Spleen (tissue), 11 donors: ENCODE data around the gene OTOS. TPM values are rescaled to one million over a fixed set of nuclear protein-coding genes. Genes with fewer than 3 reads are reported as not detected.

Experiments used
- DNase-seq: peaks from one replicate; pipeline ENCODE4 v3.0.0-alpha.2; 2020
- H3K27ac ChIP-seq, 8 donors: fragments of 200-600 bp; sonication (generic) in 7 of 8; 1 replicate in 4 of 8; 2 replicates in 4 of 8; pipeline versions ENCODE4 v1.5.0 to v1.8.0; 2016 to 2021; ENCODE audit warnings: inconsistent platforms in 4 of 8, mild to moderate bottlenecking in 4 of 8, moderate library complexity in 1 of 8
- H3K27me3 ChIP-seq, 7 donors: fragments of 200-600 bp; sonication (generic) in 6 of 7; replicated peaks in 1 of 7; 1 replicate in 4 of 7; 2 replicates in 3 of 7; pipeline versions ENCODE4 v1.5.0 to v1.8.0; 2016 to 2021; ENCODE audit warnings: inconsistent platforms in 3 of 7, mild to moderate bottlenecking in 1 of 7
- H3K36me3 ChIP-seq, 6 donors: fragments of 200-600 bp; sonication (generic) in 5 of 6; 1 replicate in 4 of 6; 2 replicates in 2 of 6; pipeline versions ENCODE4 v1.5.0 to v1.8.0; 2016 to 2021; ENCODE audit warnings: inconsistent platforms in 2 of 6
- H3K4me1 ChIP-seq, 6 donors: fragments of 200-600 bp; sonication (generic) in 5 of 6; 1 replicate in 3 of 6; 2 replicates in 3 of 6; pipeline versions ENCODE4 v1.5.0 to v1.8.0; 2016 to 2021; ENCODE audit warnings: inconsistent platforms in 3 of 6
- H3K4me3 ChIP-seq, 8 donors: fragments of 200-600 bp; sonication (generic) in 7 of 8; 1 replicate in 4 of 8; 2 replicates in 4 of 8; pipeline versions ENCODE4 v1.5.0 to v1.8.0; 2016 to 2021; ENCODE audit warnings: inconsistent platforms in 4 of 8, mild to moderate bottlenecking in 4 of 8, moderate library complexity in 2 of 8
- H3K9me3 ChIP-seq, 8 donors: fragments of 200-600 bp; sonication (generic) in 7 of 8; 1 replicate in 4 of 8; 2 replicates in 4 of 8; pipeline versions ENCODE4 v1.5.0 to v1.8.0; 2016 to 2021; ENCODE audit warnings: inconsistent platforms in 4 of 8
- POLR2A ChIP-seq, 3 donors: fragments of 450-650 bp; IDR thresholded peaks; one replicate each; pipeline ENCODE4 v1.5.1; 2017; ENCODE audit warnings: antibody characterized with exemption in 3 of 3, mild to moderate bottlenecking in 1 of 3
- POLR2AphosphoS5 ChIP-seq, 3 donors: sonication (generic); formaldehyde crosslinking; IDR thresholded peaks; one replicate each; pipeline ENCODE4 v1.5.1; 2017; ENCODE audit warnings: antibody characterized with exemption in 3 of 3
- WGBS, 5 donors: extraction: QIAGEN DNeasy Blood & Tissue Kit in 3 of 5; methylation state at CpG; one replicate each; pipeline versions ENCODE4 v1.1.5 to v1.1.7; 2013 to 2018; 5-methylcytosine and 5-hydroxymethylcytosine counted together
- intact Hi-C: fragments of 100-400 bp; cut with DNase I; formaldehyde crosslinking; loops from one replicate; pipeline ENCODE4 v1.15.0; 2023; ENCODE audit warnings: low total_unique reads
- polyA plus RNA-seq, 3 donors: library from polyadenylated mRNA; stranded (reverse); fragments of 200-250 nt; gene quantifications; one replicate each; pipeline ENCODE4 v1.2.1, GENCODE V29; 2013
- total RNA-seq, 7 donors: library from RNA; depleted of rRNA in 3 of 7; stranded (reverse); fragments of >200 nt in 3 of 7; fragmentation: NEBNext Ultra II Directional in 4 of 7; extraction: Animal tissue kit (Norgen Biotek cat#: 25700) in 4 of 7; gene quantifications; one replicate each; pipeline versions ENCODE4 v1.1.0 to v1.2.1, GENCODE V29; 2016 to 2021
- TF ChIP-seq, protein P1 (sequence below), 11 experiments: fragments of 200-600 bp in 7 of 11; fragments of 450-650 bp in 4 of 11; sonication (generic) in 4 of 11; IDR thresholded peaks in 8 of 11; conservative IDR thresholded peaks in 3 of 11; 1 replicate in 7 of 11; 2 replicates in 4 of 11; pipeline versions ENCODE4 v1.4.0 to v1.8.0; 2016 to 2021; ENCODE audit warnings: antibody characterized with exemption in 11 of 11, inconsistent platforms in 4 of 11, mild to moderate bottlenecking in 1 of 11
- donor health status: healthy with polysubstance abuse.
- donor health status: DM: no; HTN: no; CAD: no; lungs with moderate emphysema.
- donor health status: DM: no; HTN: no; CAD: no.
- donor health status: Bipolar disorder and iron deficiency.
- donor health status: healthy.
- donor health status: DM: no; HTN: no; CAD: no.
- donor health status: DM: yes; HTN: yes; CAD: no.

The OTOS gene
- total and polyA plus RNA-seq, 10 donors: not detected

DNA sequence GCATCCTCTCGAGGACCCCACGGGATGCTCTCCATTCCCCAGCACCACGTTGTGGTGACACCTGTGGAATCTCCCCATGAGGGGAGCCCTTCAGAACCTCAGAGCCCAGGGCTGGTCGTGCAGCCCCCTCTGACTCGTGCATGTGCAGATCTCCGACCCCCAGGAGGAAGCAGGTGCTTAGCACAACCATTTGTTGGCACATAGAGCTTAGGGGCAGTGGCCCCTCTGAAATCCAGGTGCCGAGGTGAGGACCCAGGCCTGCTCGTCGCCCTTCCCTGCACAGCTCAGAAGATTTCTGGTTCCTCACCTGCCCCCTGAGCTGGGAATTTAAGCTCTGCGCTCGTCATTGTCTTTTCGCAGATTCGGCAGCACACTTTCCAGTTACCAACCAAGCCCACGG, 1.3 kb upstream of the OTOS start:
- Histone ChIP-seq H3K4me3 (no peak overlapping the region), H3K36me3 (no peaks in the 10 kb centered on the region), H3K27me3 (peaks cover 0 to 45% (median 0%) of the 10 kb centered on the region in 7 donors), H3K4me1 (peaks cover 4 to 16% (median 13%) of the 10 kb centered on the region in 6 donors), H3K9me3 (no peaks in the 10 kb centered on the region), H3K27ac (no peak overlapping the region)
- intact Hi-C loops: loop anchor here (5.0 kb wide), 1 partner anchor 79 kb away; no protein-coding TSS in a partner anchor
- DNase-seq: peak; percentile 64
- WGBS, 5 donors: 73 to 87% (median 82%) methylated on average over 14 of the region's 14 CpGs
- no peak for TF ChIP-seq POLR2A (IDR thresholded peaks at IDR 0.05)
- TF ChIP-seq POLR2AphosphoS5 (IDR thresholded peaks at IDR 0.05): no peak
- TF ChIP-seq, protein P1, sequence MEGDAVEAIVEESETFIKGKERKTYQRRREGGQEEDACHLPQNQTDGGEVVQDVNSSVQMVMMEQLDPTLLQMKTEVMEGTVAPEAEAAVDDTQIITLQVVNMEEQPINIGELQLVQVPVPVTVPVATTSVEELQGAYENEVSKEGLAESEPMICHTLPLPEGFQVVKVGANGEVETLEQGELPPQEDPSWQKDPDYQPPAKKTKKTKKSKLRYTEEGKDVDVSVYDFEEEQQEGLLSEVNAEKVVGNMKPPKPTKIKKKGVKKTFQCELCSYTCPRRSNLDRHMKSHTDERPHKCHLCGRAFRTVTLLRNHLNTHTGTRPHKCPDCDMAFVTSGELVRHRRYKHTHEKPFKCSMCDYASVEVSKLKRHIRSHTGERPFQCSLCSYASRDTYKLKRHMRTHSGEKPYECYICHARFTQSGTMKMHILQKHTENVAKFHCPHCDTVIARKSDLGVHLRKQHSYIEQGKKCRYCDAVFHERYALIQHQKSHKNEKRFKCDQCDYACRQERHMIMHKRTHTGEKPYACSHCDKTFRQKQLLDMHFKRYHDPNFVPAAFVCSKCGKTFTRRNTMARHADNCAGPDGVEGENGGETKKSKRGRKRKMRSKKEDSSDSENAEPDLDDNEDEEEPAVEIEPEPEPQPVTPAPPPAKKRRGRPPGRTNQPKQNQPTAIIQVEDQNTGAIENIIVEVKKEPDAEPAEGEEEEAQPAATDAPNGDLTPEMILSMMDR (IDR thresholded peaks at IDR 0.05 in 8 of 11, conservative IDR thresholded peaks at IDR 0.05 in 3 of 11): no peak

DNA sequence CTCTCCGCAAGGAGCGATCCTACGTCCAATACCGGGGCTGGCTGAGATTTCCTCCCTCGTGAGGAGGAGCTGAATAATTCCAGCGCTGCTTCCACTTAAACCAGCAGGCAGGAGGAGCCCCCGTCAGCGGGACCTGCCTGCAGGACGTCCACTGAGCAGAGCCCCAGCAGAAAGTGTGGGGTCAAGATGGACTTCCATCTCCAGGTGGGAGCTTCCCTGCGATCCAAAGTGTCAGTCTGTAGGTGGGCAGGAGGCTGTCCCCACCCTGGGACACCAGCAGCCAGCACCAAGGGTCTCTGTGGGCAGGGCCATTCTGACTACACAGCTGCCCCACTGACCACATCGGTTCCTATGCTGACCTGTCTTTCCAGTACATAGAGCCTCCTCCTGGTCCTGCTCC, 462 bp upstream of the OTOS start:
- H3K4me1 ChIP-seq: peaks cover 4 to 19% (median 15%) of the 10 kb centered on the region in 6 donors
- WGBS, 5 donors: 65 to 81% (median 77%) methylated on average over 11 of the region's 11 CpGs
- no peak overlapping the region for H3K4me3 ChIP-seq
- H3K27ac ChIP-seq: no peak overlapping the region
- peaks cover 0 to 45% (median 0%) of the 10 kb centered on the region in 7 donors for H3K27me3 ChIP-seq
- DNase-seq: peak; percentile 61
- intact Hi-C loops: loop anchor here (5.0 kb wide), 1 partner anchor 79 kb away; no protein-coding TSS in a partner anchor
- H3K9me3 ChIP-seq: no peaks in the 10 kb centered on the region
- no peaks in the 10 kb centered on the region for H3K36me3 ChIP-seq
- TF ChIP-seq POLR2A (IDR thresholded peaks at IDR 0.05) (no peak), POLR2AphosphoS5 (IDR thresholded peaks at IDR 0.05) (no peak)
- TF ChIP-seq, protein P1 (IDR thresholded peaks at IDR 0.05 in 8 of 11, conservative IDR thresholded peaks at IDR 0.05 in 3 of 11): no peak

DNA sequence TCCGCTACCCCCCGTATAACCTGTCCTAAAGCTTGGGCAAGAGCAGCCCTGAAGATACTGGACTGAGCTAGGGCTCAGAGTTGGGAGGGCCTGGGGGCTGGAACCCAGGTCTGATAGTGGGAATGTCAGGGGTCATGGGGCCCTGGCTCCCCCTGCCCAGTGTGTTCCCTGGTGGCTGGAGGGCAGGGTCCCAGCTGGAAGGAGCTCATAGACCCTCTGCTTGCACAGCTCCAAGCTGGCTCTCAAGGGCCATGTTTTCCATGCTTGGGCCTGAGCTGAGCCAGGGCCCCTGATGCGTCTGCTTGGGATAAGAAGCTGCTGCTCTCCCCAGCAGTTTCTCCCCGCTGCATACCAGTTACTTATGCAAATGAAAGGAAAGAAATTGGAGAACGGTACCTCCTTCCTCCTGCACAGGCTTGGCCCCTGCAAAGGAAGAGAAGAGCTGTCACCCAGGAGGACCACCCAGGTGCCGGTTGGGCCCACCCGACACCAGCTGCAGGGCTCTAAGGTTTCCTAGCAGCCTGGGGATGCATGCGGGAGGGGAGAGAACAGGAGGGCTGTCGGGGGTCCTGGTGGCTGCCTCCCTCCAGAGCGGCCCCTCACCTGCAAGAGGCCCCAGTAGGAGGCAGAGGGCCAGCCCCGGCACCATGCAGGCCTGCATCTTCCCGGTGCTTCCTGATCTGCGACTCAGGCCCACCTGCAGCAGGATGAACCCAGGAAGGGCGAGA, 628 bp downstream of the OTOS start:
- no peaks in the 10 kb centered on the region for H3K9me3 ChIP-seq
- TF ChIP-seq POLR2A (IDR thresholded peaks at IDR 0.05) (no peak), POLR2AphosphoS5 (IDR thresholded peaks at IDR 0.05) (no peak)
- TF ChIP-seq, protein P1 (IDR thresholded peaks at IDR 0.05 in 8 of 11, conservative IDR thresholded peaks at IDR 0.05 in 3 of 11): no peak
- intact Hi-C loops: loop anchor here (5.0 kb wide), 1 partner anchor 78 kb away; no protein-coding TSS in a partner anchor
- H3K36me3 ChIP-seq: no peaks in the 10 kb centered on the region
- H3K4me1 ChIP-seq: peaks cover 12 to 30% (median 24%) of the 10 kb centered on the region in 6 donors
- WGBS, 5 donors: 55 to 76% (median 65%) methylated on average over 12 to 14 of the region's 14 CpGs
- H3K27ac ChIP-seq: no peak overlapping the region
- H3K27me3 ChIP-seq: peaks cover 0 to 38% (median 0%) of the 10 kb centered on the region in 7 donors
- DNase-seq: peak; percentile 59
- H3K4me3 ChIP-seq: no peak overlapping the region

DNA sequence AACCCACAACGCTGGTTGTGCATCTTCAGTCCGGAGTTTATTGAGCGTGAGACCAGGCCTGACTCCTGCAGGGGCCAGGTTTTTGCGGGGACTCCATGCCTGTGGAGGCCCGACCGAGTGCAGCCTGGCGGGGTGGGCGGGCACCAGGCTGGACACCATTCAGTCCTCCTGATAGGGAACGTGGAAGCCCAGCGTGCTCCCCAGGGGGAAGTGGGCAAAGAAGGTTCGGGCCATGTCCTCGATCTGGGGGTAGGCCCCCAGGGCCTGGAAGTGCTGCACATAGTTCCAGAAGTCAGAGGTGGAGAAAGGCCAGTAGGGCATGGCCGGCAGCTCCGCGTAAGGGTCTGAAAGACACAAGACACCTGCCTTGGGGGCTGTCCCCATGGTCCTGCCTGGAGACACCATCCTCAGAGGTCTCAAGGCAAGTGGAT, 1.4 kb downstream of the OTOS start:
- peaks cover 0 to 2% (median 0%) of the 10 kb centered on the region in 6 donors for H3K36me3 ChIP-seq
- WGBS, 5 donors: 85 to 90% (median 88%) methylated on average over 15 of the region's 15 CpGs
- DNase-seq: peak; percentile 77
- TF ChIP-seq POLR2A (IDR thresholded peaks at IDR 0.05) (no peak), POLR2AphosphoS5 (IDR thresholded peaks at IDR 0.05) (no peak)
- TF ChIP-seq, protein P1 (IDR thresholded peaks at IDR 0.05 in 8 of 11, conservative IDR thresholded peaks at IDR 0.05 in 3 of 11): no peak
- peaks cover 16 to 37% (median 31%) of the 10 kb centered on the region in 6 donors for H3K4me1 ChIP-seq
- H3K4me3 ChIP-seq: no peak overlapping the region
- peaks cover 0 to 30% (median 0%) of the 10 kb centered on the region in 7 donors for H3K27me3 ChIP-seq
- no peaks in the 10 kb centered on the region for H3K9me3 ChIP-seq
- intact Hi-C loops: no loop called here
- H3K27ac ChIP-seq: no peak overlapping the region
